ENCODE results near the gene TMCC2.

- no peak for TF ChIP-seq POLR2AphosphoS5 (IDR thresholded peaks at IDR 0.05; ENCODE audit: low read depth)
- TF ChIP-seq ZNF114 (CRISPR knock-in tag; IDR thresholded peaks at IDR 0.05) = no peak
- TF ChIP-seq CTCF (conservative IDR thresholded peaks at IDR 0.05; ENCODE audit: low read depth in 2 of 2) = no peak
Measured at GRCh38 chr1:205267306-205267902, 39.7 kb downstream of the TMCC2 start.

All from GM23338 (cell line).